ENCODE results near the gene RCAN2. TPM values are rescaled to one million over a fixed set of nuclear protein-coding genes. Genes with fewer than 3 reads are reported as not detected.

Gene RCAN2
- total and polyA plus RNA-seq, 7 donors, result 2.6 to 108 (median 20.0) TPM

DNA sequence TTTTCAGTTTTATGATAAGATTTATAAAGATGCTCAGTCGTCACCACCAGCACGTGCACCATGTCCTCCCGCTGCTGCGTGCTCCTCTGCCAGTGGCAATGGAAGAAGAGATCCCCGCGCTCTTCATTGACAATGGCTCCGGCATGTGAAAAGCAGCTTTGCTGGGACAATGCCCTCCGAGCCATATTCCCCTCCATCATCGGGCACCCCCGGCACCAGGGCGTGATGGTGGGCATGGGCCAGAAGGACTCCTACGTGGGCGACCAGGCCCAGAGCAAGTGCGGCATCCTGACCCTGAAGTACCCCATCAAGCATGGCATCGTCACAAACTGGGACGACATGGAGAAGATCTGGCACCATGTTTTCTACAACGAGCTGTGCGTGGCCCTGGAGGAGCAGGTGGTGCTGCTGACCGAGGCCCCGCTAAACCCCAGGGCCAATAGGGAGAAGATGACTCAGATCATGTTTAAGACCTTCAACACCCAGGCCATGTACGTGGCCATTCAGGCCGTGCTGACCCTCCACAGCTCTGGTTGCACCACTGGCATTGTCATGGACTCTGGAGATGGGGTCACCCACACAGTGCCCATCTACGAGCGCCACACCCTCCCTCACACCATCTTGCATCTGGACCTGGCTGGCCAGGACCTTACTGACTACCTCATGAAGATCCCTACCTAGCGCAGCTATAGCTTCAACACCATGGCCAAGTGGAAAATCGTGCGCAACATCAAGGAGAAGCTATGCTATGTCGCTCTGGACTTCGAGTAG lies 286.2 kb downstream of the RCAN2 start:
- Histone ChIP-seq H3K9me3 (no peaks in the 10 kb centered on the region), H3K27me3 (ENCODE audit: insufficient read depth in 3 of 3, low read length in 2 of 3) (no peaks in the 10 kb centered on the region), H3K4me3 (no peak overlapping the region), H3K36me3 (ENCODE audit: insufficient read depth in 1 of 2, low read depth in 1 of 2) (no peaks in the 10 kb centered on the region), H3K27ac (no peak overlapping the region), H3K4me1 (peaks cover 7% of the 10 kb centered on the region)
- WGBS, 3 donors, result 97 to 98% (median 98%) methylated on average over 29 of the region's 29 CpGs
- TF ChIP-seq, protein P1, sequence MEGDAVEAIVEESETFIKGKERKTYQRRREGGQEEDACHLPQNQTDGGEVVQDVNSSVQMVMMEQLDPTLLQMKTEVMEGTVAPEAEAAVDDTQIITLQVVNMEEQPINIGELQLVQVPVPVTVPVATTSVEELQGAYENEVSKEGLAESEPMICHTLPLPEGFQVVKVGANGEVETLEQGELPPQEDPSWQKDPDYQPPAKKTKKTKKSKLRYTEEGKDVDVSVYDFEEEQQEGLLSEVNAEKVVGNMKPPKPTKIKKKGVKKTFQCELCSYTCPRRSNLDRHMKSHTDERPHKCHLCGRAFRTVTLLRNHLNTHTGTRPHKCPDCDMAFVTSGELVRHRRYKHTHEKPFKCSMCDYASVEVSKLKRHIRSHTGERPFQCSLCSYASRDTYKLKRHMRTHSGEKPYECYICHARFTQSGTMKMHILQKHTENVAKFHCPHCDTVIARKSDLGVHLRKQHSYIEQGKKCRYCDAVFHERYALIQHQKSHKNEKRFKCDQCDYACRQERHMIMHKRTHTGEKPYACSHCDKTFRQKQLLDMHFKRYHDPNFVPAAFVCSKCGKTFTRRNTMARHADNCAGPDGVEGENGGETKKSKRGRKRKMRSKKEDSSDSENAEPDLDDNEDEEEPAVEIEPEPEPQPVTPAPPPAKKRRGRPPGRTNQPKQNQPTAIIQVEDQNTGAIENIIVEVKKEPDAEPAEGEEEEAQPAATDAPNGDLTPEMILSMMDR (IDR thresholded peaks at IDR 0.05), result no peak
- no peak for DNase-seq
- intact Hi-C loops (cut with DNase I), result loop anchor here (5.0 kb wide), 1 partner anchor 113 kb away; no protein-coding TSS in a partner anchor
- ATAC-seq, result no peak

DNA sequence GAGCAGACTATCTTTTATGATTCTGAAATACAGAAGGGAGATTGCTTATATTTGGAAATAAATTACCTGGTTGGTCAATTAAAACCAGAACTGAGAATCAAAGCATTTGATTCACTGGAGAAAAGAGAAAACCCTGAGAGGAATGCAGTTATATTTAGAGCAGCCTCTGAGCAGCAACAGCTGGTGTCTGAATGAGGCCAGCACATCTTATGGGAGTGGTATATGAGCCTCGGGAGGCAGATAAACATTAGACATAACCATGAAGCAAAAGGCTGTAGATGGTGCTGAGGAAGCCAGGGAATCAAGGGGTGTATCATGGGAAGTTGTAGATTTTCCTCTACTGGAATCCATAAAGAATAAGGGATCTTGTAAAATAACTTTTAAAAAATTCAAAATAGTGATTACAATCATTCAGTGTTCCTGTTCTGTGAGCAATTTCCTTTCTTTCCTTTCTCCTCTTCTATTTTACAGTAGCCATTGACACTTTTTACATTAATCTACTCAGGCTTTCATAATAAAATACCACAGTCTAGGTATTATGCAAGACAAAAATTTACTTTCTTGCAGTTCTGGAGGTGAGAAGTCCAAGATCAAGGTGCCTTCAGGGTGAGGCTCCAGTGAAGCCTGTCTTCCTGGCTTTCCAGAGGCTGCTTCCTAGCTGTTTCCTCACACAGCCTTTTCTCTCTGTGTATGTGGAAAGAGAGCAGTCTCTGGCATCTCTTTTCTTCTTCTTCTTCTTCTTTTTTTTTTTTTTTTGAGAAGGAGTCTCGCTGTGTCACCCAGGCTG lies 287.7 kb downstream of the RCAN2 start:
- no peaks in the 10 kb centered on the region for H3K36me3 ChIP-seq (ENCODE audit: insufficient read depth in 1 of 2, low read depth in 1 of 2)
- DNase-seq, result no peak
- ATAC-seq, result peak; percentile 39 to 59 (median 54)
- TF ChIP-seq, protein P1 (IDR thresholded peaks at IDR 0.05), result no peak
- 30 to 64% (median 53%) methylated on average over 1 to 2 of the region's 2 CpGs for WGBS, 3 donors
- H3K27me3 ChIP-seq (ENCODE audit: insufficient read depth in 3 of 3, low read length in 2 of 3), result no peaks in the 10 kb centered on the region
- H3K4me1 ChIP-seq, result peaks cover 7% of the 10 kb centered on the region
- intact Hi-C loops (cut with DNase I), result no loop called here
- no peak overlapping the region for H3K27ac ChIP-seq
- no peaks in the 10 kb centered on the region for H3K9me3 ChIP-seq
- no peak overlapping the region for H3K4me3 ChIP-seq

DNA sequence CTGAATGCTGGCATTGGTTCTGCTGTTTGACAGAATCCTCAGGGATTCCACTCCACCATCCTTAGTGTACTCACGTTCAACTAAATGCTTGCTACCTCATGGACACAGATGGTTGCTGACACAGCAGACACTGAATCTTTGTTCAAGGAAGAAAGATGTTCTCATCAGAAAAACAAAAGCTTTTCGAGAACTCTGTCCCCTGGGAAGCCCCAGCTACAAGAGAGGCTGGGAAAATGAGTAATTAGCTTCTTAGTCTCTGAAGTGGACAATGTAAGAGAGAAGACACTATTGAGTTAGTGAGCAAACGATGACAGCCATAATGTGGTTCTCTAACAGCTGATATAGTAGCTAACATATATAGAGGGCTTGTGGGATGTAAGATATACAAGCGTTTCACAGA lies 289.5 kb downstream of the RCAN2 start:
- TF ChIP-seq, protein P1 (IDR thresholded peaks at IDR 0.05), result no peak
- Histone ChIP-seq H3K27ac (no peak overlapping the region), H3K4me1 (peaks cover 7% of the 10 kb centered on the region), H3K9me3 (no peaks in the 10 kb centered on the region), H3K27me3 (ENCODE audit: insufficient read depth in 3 of 3, low read length in 2 of 3) (no peaks in the 10 kb centered on the region), H3K4me3 (no peak overlapping the region), H3K36me3 (ENCODE audit: insufficient read depth in 1 of 2, low read depth in 1 of 2) (no peaks in the 10 kb centered on the region)
- DNase-seq (no peak), ATAC-seq (no peak)
- 75 to 82% (median 80%) methylated on average over 4 of the region's 4 CpGs for WGBS, 3 donors
- intact Hi-C loops (cut with DNase I), result no loop called here

DNA sequence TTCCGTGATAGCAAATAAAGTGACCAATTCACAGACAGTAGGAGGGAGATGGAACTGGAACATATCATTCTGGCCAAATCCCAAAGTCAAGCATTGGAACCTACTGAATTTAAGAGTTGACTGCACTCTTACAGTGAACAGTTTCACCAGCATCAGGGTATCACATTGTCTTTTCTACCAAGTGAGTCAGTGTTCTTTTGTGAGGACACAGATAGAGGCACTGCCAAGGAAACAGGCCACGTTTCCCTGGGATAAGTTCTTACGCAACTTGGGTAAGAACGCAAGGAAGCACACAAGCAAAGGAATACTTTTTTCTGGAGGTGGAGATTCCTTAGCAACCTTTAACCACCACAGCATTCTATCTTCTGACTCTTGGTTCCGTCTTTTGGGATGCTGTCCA lies 291.9 kb downstream of the RCAN2 start:
- Histone ChIP-seq H3K27me3 (ENCODE audit: insufficient read depth in 3 of 3, low read length in 2 of 3) (no peaks in the 10 kb centered on the region), H3K4me3 (no peak overlapping the region), H3K36me3 (ENCODE audit: insufficient read depth in 1 of 2, low read depth in 1 of 2) (no peaks in the 10 kb centered on the region), H3K4me1 (peaks cover 7% of the 10 kb centered on the region), H3K27ac (no peak overlapping the region), H3K9me3 (no peaks in the 10 kb centered on the region)
- intact Hi-C loops (cut with DNase I), result no loop called here
- DNase-seq, result no peak
- peak in 3 of 4 donors; percentile 61 to 80 (median 68) for ATAC-seq
- TF ChIP-seq, protein P1 (IDR thresholded peaks at IDR 0.05), result no peak
- 66 to 90% (median 70%) methylated on average over 5 of the region's 5 CpGs for WGBS, 3 donors

Measured in psoas muscle (tissue), 8 donors.